Duodenal mucosa (tissue), 2 donors: ENCODE data around the gene HERC2.

ENCODE experiments used
- H3K27ac ChIP-seq: one replicate; pipeline ENCODE4 v1.7.0; 2013; ENCODE audit warnings: low read depth, low read length
- H3K27me3 ChIP-seq, 2 donors: one replicate each; pipeline ENCODE4 v1.7.0; 2013; ENCODE audit warnings: low read length in 2 of 2, control low read depth in 1 of 2; ENCODE audit not compliant: insufficient read depth in 2 of 2, control insufficient read depth in 1 of 2
- H3K36me3 ChIP-seq, 2 donors: one replicate each; pipeline ENCODE4 v1.7.0; 2013; ENCODE audit warnings: low read length in 2 of 2, control low read depth in 1 of 2; ENCODE audit not compliant: insufficient read depth in 2 of 2, control insufficient read depth in 1 of 2
- H3K4me1 ChIP-seq, 2 donors: one replicate each; pipeline ENCODE4 v1.7.0; 2013; ENCODE audit warnings: low read length in 2 of 2, control low read depth in 1 of 2; ENCODE audit not compliant: insufficient read depth in 2 of 2, control insufficient read depth in 1 of 2
- H3K4me3 ChIP-seq, 2 donors: one replicate each; pipeline ENCODE4 v1.7.0; 2013; ENCODE audit warnings: low read length in 2 of 2, low read depth in 1 of 2
- H3K9ac ChIP-seq, 2 donors: one replicate each; pipeline ENCODE4 v1.7.0; 2013; ENCODE audit warnings: low read length in 2 of 2, low read depth in 1 of 2
- H3K9me3 ChIP-seq, 2 donors: one replicate each; pipeline ENCODE4 v1.7.0; 2013; ENCODE audit warnings: low read length in 2 of 2, control low read depth in 1 of 2; ENCODE audit not compliant: control insufficient read depth in 1 of 2

The HERC2 gene

DNA sequence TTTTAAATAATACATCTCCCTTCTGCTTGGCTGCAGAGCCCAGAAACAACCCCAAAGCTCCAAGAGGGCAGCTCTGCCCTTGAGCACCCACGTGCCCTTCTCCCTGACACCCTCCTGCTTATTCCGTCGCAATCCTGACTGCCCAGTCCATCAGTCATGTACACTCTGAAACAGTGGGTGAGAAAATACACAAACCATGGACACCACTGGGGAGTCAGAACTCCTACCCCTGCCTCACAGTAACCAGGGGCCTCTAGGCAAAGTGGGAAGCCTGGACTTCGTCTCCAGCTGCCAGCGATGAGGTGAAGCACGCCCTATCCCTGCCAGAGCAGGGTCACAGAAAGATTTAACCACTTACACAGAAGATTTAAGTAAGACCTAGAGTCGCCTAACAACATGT, 40.1 kb downstream of the HERC2 start:
- H3K9ac ChIP-seq, result no peak overlapping the region
- no peak overlapping the region for H3K4me3 ChIP-seq
- H3K9me3 ChIP-seq, result no peaks in the 10 kb centered on the region
- H3K27ac ChIP-seq, result no peak overlapping the region
- H3K4me1 ChIP-seq, result no peaks in the 10 kb centered on the region
- H3K27me3 ChIP-seq, result no peaks in the 10 kb centered on the region
- H3K36me3 ChIP-seq, result peaks cover 9 to 21% of the 10 kb centered on the region in 2 donors

DNA sequence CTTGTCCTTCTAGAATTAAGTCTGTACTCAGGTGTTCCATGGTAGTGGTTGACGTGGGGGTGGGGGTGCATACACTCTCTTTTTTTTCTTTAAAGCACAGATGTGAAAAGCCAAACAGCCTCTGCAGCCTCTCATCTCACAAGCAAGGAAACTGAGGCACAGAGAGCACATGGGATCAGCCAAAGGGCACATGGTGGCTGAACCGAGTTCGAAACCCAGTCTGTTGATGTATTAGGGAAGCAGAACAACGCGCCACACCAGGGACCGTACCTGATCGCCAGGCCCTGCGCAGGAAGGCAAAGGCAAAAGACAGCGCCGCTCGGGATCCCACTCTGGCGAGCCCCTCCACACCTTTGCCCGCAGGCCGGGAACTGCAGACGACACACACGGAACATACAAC, 47.3 kb downstream of the HERC2 start:
- Histone ChIP-seq H3K9ac (no peak overlapping the region), H3K4me3 (no peak overlapping the region), H3K4me1 (no peaks in the 10 kb centered on the region), H3K27ac (no peak overlapping the region), H3K36me3 (peaks cover 15 to 56% of the 10 kb centered on the region in 2 donors), H3K9me3 (no peaks in the 10 kb centered on the region), H3K27me3 (no peaks in the 10 kb centered on the region)

DNA sequence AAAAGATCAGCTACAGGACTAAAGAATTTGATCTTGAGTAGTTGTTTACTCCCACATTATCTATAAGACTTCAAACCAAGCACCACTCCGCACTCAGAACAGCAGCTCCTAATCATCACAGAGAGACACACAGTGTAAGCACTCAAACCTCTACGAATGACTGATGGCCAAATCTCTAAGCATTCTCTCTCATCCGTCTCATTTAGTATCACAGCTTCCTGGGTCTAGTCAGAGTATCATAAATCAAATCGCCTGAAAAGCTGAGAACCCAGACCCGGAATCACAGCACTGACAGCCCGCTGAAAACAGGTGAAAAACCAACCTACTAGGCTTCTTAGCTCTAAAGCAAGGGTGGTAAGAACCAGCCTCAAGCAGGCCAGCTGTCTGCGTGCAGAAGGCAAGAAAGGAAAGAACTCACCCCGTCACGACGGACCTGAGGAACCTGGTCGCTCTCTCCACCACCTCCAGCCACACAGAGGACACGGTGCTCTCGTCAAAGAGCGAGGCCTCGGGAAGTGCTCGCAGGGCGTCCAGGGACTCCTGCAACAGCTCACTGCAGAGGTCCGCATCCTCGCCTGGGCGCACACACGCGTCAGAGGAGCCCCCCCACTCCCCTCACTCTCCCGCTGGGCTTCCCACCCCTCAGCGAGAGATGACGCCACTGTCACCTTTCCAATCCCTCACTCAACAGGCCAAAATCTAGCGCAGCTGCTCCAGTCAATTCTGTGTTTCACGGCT, 47.9 kb downstream of the HERC2 start:
- Histone ChIP-seq H3K4me1 (no peaks in the 10 kb centered on the region), H3K27ac (no peak overlapping the region), H3K27me3 (no peaks in the 10 kb centered on the region), H3K9ac (no peak overlapping the region), H3K4me3 (no peak overlapping the region), H3K9me3 (no peaks in the 10 kb centered on the region), H3K36me3 (peaks cover 18 to 57% of the 10 kb centered on the region in 2 donors)

DNA sequence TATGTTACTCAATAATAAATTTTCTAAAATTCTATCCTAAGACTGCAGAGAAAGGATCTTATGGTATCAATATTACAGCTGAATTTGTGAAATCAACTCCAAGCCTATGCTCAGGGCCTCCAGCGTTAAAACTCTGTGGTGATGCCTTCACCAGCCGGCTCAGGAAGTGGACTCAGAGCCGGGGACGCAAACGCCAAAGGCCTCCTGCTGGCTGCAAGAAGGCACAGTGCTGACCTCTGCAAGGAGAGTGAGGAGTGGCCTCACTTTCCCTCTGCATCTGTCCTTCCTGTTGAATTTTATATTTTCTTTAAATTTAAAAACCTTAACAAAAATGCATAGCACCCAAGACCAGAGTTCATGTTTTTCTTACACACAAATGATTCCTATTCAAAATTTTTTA, 48.5 kb downstream of the HERC2 start:
- no peaks in the 10 kb centered on the region for H3K4me1 ChIP-seq
- H3K27ac ChIP-seq, result no peak overlapping the region
- peaks cover 22 to 63% of the 10 kb centered on the region in 2 donors for H3K36me3 ChIP-seq
- H3K27me3 ChIP-seq, result no peaks in the 10 kb centered on the region
- H3K4me3 ChIP-seq, result no peak overlapping the region
- H3K9me3 ChIP-seq, result no peaks in the 10 kb centered on the region
- H3K9ac ChIP-seq, result no peak overlapping the region

DNA sequence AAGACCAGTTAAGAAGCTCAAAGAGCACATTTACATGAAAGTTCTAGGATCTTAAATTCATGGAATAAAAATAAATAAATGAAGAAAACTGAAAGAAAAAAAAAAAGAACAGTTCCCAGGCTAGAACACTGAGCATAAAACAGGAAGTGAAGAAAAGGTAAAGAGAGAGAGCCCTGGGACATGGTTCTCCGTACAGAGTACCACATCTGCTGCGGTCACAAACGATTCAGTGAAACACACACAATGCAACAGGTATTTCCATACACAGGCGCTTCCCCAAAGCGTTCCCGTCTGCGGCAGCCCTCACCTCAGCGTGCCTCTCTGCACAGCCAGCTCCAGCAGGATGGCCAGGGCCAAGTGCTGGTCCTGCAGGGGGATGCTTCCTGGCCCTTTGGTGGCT, 49.4 kb downstream of the HERC2 start:
- H3K27me3 ChIP-seq, result no peaks in the 10 kb centered on the region
- H3K9ac ChIP-seq, result no peak overlapping the region
- H3K9me3 ChIP-seq, result no peaks in the 10 kb centered on the region
- H3K4me1 ChIP-seq, result peaks cover 2 to 7% of the 10 kb centered on the region in 2 donors
- no peak overlapping the region for H3K27ac ChIP-seq
- H3K36me3 ChIP-seq, result peaks cover 28 to 69% of the 10 kb centered on the region in 2 donors
- no peak overlapping the region for H3K4me3 ChIP-seq

DNA sequence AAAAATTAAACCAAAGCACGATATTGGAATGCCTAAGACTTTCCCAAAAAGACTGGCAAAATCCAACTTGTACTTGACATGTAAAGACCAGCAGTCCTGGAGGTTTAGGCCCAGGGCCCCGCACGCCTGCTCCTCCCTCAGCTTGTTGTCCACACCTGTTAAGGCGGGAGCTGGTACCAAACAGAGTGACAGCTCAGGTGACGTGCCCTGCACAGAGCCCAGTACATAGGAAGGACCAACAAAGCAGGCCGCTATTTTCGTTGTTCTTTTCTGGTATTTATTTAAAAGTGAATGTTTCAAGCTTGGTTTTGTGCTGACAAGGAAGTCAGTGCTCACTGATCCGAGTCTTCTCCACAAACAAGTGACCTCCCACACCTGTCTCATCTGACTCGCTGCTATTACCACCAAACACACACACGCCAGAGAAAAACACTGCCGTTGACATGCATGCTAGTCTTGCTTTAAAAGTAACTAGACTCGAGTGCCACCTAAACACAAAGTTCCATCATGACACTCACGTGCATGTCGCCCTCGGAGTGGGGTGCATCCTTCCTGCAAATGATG, 50.2 kb downstream of the HERC2 start:
- Histone ChIP-seq H3K4me3 (no peak overlapping the region), H3K9ac (no peak overlapping the region), H3K36me3 (peaks cover 36 to 72% of the 10 kb centered on the region in 2 donors), H3K27me3 (no peaks in the 10 kb centered on the region), H3K4me1 (peaks cover 2 to 7% of the 10 kb centered on the region in 2 donors), H3K27ac (no peak overlapping the region), H3K9me3 (no peaks in the 10 kb centered on the region)

DNA sequence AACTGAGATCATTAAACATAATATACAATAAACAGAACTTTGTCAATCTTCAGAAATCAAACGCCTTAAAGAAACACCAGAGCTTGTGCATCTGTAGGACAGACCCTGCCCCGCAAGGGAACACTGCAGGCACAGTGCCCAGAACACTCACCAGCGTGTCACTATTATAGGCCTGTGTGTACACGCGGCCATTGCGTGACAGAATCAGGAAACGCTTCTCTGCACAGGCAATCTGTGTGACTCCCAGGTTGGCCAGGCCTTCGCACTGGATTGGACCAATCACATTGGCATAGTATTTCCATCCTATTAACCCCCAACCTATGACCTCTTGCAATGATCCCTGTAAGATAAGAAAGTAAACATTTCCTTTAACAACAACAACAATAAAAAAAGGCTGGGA, 52.9 kb downstream of the HERC2 start:
- H3K27me3 ChIP-seq, result no peaks in the 10 kb centered on the region
- H3K9ac ChIP-seq, result no peak overlapping the region
- H3K4me1 ChIP-seq, result peaks cover 2 to 7% of the 10 kb centered on the region in 2 donors
- peaks cover 40 to 76% of the 10 kb centered on the region in 2 donors for H3K36me3 ChIP-seq
- no peak overlapping the region for H3K27ac ChIP-seq
- no peak overlapping the region for H3K4me3 ChIP-seq
- no peaks in the 10 kb centered on the region for H3K9me3 ChIP-seq

DNA sequence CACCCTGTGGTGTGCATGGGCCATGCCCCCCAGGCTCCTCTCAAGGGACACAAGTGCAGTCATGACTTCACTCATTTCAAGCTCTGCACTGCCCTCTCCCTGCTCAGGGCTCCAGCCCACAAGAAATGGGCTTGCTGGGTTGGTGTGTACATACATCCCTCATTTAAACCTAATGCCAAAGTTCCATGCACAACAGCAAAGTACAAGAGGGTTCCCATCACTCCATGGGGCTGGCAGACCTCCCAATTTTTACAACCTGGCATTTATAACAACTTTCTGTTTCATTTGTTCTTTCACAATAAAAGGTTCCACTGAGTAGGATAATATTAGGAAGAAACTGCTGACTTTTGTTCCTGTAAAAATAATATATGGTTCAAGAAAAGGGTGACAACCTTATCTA, 54.3 kb downstream of the HERC2 start:
- Histone ChIP-seq H3K4me3 (no peak overlapping the region), H3K27ac (no peak overlapping the region), H3K27me3 (no peaks in the 10 kb centered on the region), H3K9me3 (no peaks in the 10 kb centered on the region), H3K36me3 (peaks cover 38 to 78% of the 10 kb centered on the region in 2 donors), H3K4me1 (peaks cover 2 to 7% of the 10 kb centered on the region in 2 donors), H3K9ac (no peak overlapping the region)

DNA sequence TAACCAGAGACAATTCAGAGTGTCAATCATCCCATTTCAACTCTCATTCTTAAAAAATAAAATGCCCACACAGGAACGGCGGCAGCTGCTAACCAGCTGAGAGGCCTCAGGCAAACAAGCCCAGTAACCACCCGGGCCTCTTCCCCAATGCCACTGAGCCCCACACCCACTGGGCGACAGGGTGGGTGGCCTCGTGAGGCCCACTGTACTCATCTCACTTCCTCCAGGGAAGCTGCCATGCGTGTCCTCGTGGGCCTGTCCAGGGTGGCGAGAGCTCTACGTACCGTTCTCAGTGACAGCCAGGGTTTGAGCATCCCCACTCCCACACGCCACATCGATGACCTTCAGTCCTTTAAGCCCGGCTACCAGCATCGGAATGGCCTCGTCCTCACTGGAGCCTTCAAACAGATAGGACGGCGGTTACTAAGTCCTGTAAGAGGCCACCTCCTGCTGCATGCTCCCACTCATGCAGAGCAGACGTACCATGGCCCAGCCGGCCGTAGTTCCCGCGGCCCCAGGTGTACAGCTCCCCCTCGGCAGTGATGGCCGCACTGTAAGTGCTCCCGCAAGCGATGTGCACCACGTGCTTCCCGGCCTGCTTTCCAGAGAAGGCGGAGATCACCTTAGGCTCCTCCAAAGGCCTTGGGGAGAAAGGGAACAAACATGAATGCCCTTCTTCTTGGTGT, 56.5 kb downstream of the HERC2 start:
- peaks cover 2 to 7% of the 10 kb centered on the region in 2 donors for H3K4me1 ChIP-seq
- no peak overlapping the region for H3K4me3 ChIP-seq
- H3K9me3 ChIP-seq, result no peaks in the 10 kb centered on the region
- H3K9ac ChIP-seq, result no peak overlapping the region
- peaks cover 38 to 75% of the 10 kb centered on the region in 2 donors for H3K36me3 ChIP-seq
- H3K27me3 ChIP-seq, result no peaks in the 10 kb centered on the region
- H3K27ac ChIP-seq, result no peak overlapping the region

DNA sequence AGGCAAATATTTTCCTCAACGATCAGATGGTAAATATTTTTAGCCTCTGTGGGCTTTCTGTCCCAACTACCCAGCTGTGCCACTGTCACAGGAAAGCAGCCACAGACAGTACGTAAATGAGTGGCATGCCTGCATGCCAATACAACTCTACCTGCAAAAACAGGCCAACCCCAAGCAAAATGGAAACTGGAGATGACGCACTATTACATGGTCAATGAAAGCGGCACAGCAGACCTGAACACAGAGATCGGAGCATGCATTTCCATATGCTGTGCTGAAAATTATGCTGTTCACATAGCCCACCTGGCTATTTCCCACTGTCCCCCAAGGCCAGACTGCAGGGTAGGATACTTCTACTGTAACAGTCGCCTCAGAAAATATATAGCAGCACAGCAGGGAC, 57.8 kb downstream of the HERC2 start:
- Histone ChIP-seq H3K4me3 (no peak overlapping the region), H3K36me3 (peaks cover 36 to 71% of the 10 kb centered on the region in 2 donors)

More for the DNA sequence above, 57.8 kb downstream of the HERC2 start:
- Histone ChIP-seq H3K9me3 (no peaks in the 10 kb centered on the region), H3K9ac (no peak overlapping the region), H3K27me3 (no peaks in the 10 kb centered on the region), H3K27ac (no peak overlapping the region), H3K4me1 (peaks cover 2 to 7% of the 10 kb centered on the region in 2 donors)
